Hematopoietic multipotent progenitor cell treated with erythropoietin and hydrocortisone succinate and interleukin-3 and kit ligand, for 8 days (in vitro differentiated cells): ENCODE data around the gene RXFP4.
A peak's percentile ranks its signal among the peaks of the same experiment; 100 is the strongest.
"Not testable (repeated sequence)": the region's sequence is repeated elsewhere in the genome, so short reads cannot be mapped to it uniquely, and the experiment has no call there.

Experiments
- DNase-seq: peaks from one replicate; pipeline ENCODE4 v3.0.0-alpha.2; 2015

The RXFP4 gene

GRCh38 chr1:155978973-155979429 lies 37.6 kb downstream of the RXFP4 start:
- peak; percentile 59 for DNase-seq

GRCh38 chr1:155979597-155980343 lies 38.3 kb downstream of the RXFP4 start:
- peak; percentile 88 for DNase-seq

- DNase-seq: peak; percentile 64
Measured at GRCh38 chr1:155981266-155982088, 40.0 kb downstream of the RXFP4 start.

GRCh38 chr1:155982106-155982505 lies 40.7 kb downstream of the RXFP4 start:
- DNase-seq: no peak

GRCh38 chr1:155983191-155984024 lies 42.0 kb downstream of the RXFP4 start:
- peak; percentile 37 for DNase-seq

GRCh38 chr1:155984341-155984740 lies 42.9 kb downstream of the RXFP4 start:
- no peak for DNase-seq

GRCh38 chr1:155984903-155985645 lies 43.6 kb downstream of the RXFP4 start:
- DNase-seq: not testable (repeated sequence)

- DNase-seq: peak; percentile 78
Measured at GRCh38 chr1:155989242-155990004, 48.0 kb downstream of the RXFP4 start.

- no peak for DNase-seq
Measured at GRCh38 chr1:155990005-155990739, 48.7 kb downstream of the RXFP4 start.
